ENCODE data around the gene GNRH2.
"Not testable (repeated sequence)": the region's sequence is repeated elsewhere in the genome, so short reads cannot be mapped to it uniquely, and the experiment has no call there.

The GNRH2 gene

GRCh38 chr20:3044336-3044965, 1.0 kb downstream of the GNRH2 start:
- no peak for DNase-seq

- DNase-seq = peak; percentile 43
Observed at GRCh38 chr20:3045042-3045815, 1.8 kb downstream of the GNRH2 start.

GRCh38 chr20:3045816-3046676, 2.6 kb downstream of the GNRH2 start, which contains the start of gene MRPS26:
TSS of gene MRPS26 (plus strand) at chr20:3046052. CDS start at chr20:3046069, 17 bp downstream.
- DNase-seq = peak; percentile 75

GRCh38 chr20:3046677-3047462, 3.4 kb downstream of the GNRH2 start:
- peak; percentile 5 for DNase-seq

- no peak for DNase-seq
Observed at GRCh38 chr20:3047486-3048419, 4.3 kb downstream of the GNRH2 start.

- no peak for DNase-seq
Observed at GRCh38 chr20:3051385-3052019, 8.1 kb downstream of the GNRH2 start.

GRCh38 chr20:3059489-3059888, 16.1 kb downstream of the GNRH2 start:
- DNase-seq = no peak

GRCh38 chr20:3064119-3064518, 20.7 kb downstream of the GNRH2 start:
- DNase-seq = not testable (repeated sequence)

- DNase-seq = no peak
Observed at GRCh38 chr20:3067139-3068014, 24.0 kb downstream of the GNRH2 start.

- DNase-seq = no peak
Observed at GRCh38 chr20:3068075-3068474, 24.7 kb downstream of the GNRH2 start.

GRCh38 chr20:3068986-3069900, 25.8 kb downstream of the GNRH2 start:
- DNase-seq = no peak

GRCh38 chr20:3070725-3071124, 27.3 kb downstream of the GNRH2 start:
- no peak for DNase-seq

GRCh38 chr20:3071266-3071609, 27.8 kb downstream of the GNRH2 start:
- DNase-seq = no peak

- peak; percentile 19 for DNase-seq
Observed at GRCh38 chr20:3071610-3072529, 28.4 kb downstream of the GNRH2 start, which contains the start of gene OXT. TSS of gene OXT (plus strand) at chr20:3071620. CDS start at chr20:3071656, 36 bp downstream.

GRCh38 chr20:3072530-3073250, 29.3 kb downstream of the GNRH2 start:
- DNase-seq = no peak

- DNase-seq = not testable (repeated sequence)
Observed at GRCh38 chr20:3073251-3073643, 29.8 kb downstream of the GNRH2 start.

GRCh38 chr20:3074812-3075211, 31.4 kb downstream of the GNRH2 start:
- DNase-seq = no peak
